NCI-H1105 treated with DMSO at 0.1 percent for 48 hours (cell line): Measurements from ENCODE around the gene KLHL29.

ENCODE experiments used
- DNase-seq: peaks from one replicate; lab custom pipeline; 2025; lab: John Stamatoyannopoulos, UW

Gene KLHL29

GRCh38 chr2:23399674-23400261 is 14.8 kb downstream of the KLHL29 start:
- DNase-seq, result no peak

- no peak for DNase-seq
Measured at GRCh38 chr2:23400703-23401102, 15.7 kb downstream of the KLHL29 start.

GRCh38 chr2:23401427-23402204 is 16.6 kb downstream of the KLHL29 start:
- no peak for DNase-seq

GRCh38 chr2:23402205-23402740 is 17.3 kb downstream of the KLHL29 start:
- no peak for DNase-seq

- peak; percentile 75 for DNase-seq
Measured at GRCh38 chr2:23404426-23404825, 19.4 kb downstream of the KLHL29 start.

GRCh38 chr2:23409248-23409647 is 24.3 kb downstream of the KLHL29 start:
- DNase-seq, result no peak

GRCh38 chr2:23410596-23410995 is 25.6 kb downstream of the KLHL29 start:
- no peak for DNase-seq

- no peak for DNase-seq
Measured at GRCh38 chr2:23411752-23412431, 26.9 kb downstream of the KLHL29 start.

GRCh38 chr2:23412556-23413155 is 27.7 kb downstream of the KLHL29 start:
- DNase-seq, result no peak

GRCh38 chr2:23413641-23414040 is 28.7 kb downstream of the KLHL29 start:
- DNase-seq, result no peak

GRCh38 chr2:23414106-23414505 is 29.1 kb downstream of the KLHL29 start:
- DNase-seq, result no peak

GRCh38 chr2:23414871-23415270 is 29.9 kb downstream of the KLHL29 start:
- DNase-seq, result no peak

- no peak for DNase-seq
Measured at GRCh38 chr2:23417310-23417709, 32.3 kb downstream of the KLHL29 start.

- no peak for DNase-seq
Measured at GRCh38 chr2:23418056-23418455, 33.1 kb downstream of the KLHL29 start.

- DNase-seq, result no peak
Measured at GRCh38 chr2:23418461-23418911, 33.5 kb downstream of the KLHL29 start.

GRCh38 chr2:23419171-23420090 is 34.5 kb downstream of the KLHL29 start:
- DNase-seq, result no peak

- no peak for DNase-seq
Measured at GRCh38 chr2:23420091-23420839, 35.3 kb downstream of the KLHL29 start.

- DNase-seq, result no peak
Measured at GRCh38 chr2:23420840-23421476, 36.0 kb downstream of the KLHL29 start.

- no peak for DNase-seq
Measured at GRCh38 chr2:23422089-23423061, 37.4 kb downstream of the KLHL29 start.
